Measurements from ENCODE around the gene DNASE2B.
A peak's percentile ranks its signal among the peaks of the same experiment; 100 is the strongest.
"Not testable (repeated sequence)": the region's sequence is repeated elsewhere in the genome, so short reads cannot be mapped to it uniquely, and the experiment has no call there.

Gene DNASE2B

DNA sequence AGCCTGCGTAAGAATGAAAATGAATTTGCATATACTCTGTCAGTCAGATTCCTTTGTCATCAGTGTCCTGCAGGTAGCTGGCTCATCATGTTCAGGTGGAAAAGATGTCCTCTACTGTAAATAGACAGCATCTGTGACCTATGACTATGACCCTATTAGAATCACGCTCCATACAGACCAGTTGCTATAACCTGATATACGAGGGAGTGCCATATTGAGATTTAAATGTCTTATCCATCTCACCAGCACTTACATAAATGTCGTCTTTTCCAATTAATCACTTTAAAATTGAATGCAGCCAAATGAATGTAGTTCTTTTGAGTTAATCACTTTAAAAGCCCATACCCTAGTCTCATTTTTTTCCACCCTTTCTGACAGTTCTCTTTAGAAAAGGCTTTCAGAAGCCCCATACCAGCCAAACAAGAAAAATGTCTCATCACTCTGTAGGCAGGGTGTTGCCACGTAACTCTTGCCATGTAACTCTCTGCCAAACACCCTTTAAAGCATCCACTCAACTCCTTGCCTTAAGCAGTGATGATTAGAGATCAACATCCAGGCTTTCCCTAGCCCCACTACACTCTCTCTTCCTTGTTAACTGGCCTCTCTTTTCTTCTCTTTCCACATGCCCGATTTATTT is 26.3 kb downstream of the DNASE2B start:
- DNase-seq: no peak

DNA sequence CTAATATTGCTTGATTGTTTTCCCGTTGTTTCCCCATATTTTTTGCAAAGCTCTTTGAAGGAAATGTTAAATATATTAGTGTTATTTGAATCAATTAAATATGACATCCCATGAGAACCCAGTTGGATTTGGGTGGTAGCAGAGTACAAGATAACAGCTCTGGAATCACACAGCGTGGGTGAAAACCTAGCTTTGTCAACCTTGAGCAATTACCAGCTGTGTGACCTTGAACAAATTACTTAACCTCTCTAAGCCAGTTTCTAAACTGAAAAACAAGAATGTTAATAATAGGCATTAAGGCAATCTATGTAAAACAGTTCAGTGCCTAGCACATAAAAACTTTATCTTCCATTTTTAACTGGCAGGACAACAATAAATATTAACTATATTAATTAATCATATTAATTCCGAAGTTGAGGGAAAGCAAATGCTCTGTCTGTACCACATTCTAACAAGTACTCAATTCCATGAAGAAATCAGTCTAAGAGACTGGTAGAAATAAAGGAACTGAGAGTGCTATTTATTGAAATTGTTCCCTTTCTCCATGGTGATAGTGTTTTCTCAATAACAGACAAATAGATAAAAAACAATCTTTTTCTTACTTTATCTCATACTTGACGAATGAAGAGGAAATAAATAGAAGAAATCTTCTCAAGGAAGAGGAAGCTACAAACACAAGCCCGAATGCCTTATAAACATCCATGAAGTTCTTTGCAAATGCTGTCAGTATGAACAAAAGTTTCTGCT is 27.0 kb downstream of the DNASE2B start:
- no peak for DNase-seq

DNA sequence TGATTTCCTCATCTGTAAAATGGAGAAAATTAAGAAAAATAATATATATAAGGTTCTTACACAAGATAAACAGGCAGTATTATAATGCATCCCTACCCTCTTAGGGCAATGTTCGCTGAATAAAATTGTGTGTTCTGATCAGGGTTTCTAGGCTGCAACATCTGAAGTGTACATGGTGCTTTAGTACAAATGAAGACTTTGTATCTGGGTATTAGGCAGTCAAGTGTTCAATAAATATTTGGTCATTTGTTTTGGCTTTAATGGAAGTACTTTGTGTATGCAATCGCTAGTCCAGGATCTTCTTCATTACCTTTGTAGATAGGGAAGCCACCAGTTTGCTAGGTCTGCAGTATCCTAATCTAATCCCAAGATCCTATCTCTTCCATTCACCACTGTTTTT is 28.1 kb downstream of the DNASE2B start:
- no peak for DNase-seq

DNA sequence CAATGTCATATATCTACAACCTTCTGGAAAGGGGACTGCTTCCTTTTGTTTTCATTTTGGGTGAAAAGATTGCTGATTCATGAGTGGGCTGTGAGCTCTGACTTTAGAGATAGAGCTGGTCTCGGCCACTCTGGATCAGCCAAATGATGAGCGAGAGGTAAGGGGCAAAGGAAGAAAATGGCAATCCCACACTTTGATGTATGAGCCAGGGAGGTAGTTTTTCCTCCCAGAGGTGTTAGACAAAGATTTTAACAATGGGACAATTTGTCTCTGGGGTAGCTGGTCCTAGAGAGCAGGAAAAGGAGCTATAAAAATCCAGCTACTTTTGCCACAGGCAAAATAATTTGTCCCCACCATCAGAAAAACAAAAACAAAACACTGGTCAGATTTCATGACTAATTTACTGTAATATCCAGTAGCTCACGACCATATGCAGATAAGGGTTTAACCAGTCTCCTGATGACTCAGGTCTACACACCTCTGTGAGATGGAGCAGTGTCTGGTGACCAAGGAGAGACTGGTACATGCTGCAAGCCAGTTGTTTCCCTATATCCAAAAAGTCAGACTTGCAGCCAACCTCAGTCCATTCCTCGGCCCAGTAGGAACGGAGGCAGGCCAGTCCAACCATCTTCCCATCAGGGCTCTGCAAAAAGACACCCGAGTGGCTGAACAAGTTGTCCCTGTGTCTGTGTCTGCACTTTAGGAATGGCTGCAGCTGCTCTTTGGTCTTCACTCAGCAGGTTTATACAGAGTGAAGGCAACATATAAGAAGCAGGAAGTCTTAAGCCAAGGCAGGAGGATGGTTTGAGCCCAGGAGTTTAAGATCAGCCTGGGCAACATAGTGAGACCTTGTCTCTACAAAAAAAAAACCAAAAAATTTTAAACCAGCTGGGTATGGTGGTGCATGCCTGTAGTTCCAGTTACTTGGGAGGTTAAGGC is 29.2 kb downstream of the DNASE2B start:
- no peak for DNase-seq

DNA sequence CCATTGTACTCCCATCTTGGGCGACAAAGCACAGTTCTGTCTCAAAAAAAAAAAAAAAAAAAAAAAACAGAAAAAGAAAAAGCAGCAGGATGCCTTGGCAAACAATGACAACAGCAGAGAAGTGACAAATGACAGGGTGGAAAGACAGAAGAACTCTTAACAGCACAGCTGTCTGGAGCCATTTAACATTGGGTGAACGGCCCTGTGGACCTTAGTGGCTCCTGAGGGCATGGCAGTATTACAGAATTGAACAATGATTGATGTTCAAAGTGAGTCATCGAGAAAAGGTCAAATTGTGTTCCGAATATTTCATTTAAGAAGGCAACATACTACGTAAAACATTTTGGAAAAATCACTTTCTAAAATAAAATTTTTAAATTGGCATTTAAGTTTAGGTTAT is 30.0 kb downstream of the DNASE2B start:
- no peak for DNase-seq

- no peak for DNase-seq
Measured at GRCh38 chr1:84429231-84429630, 30.9 kb downstream of the DNASE2B start.

- DNase-seq: no peak
Measured at GRCh38 chr1:84430546-84430945, 32.3 kb downstream of the DNASE2B start.

DNA sequence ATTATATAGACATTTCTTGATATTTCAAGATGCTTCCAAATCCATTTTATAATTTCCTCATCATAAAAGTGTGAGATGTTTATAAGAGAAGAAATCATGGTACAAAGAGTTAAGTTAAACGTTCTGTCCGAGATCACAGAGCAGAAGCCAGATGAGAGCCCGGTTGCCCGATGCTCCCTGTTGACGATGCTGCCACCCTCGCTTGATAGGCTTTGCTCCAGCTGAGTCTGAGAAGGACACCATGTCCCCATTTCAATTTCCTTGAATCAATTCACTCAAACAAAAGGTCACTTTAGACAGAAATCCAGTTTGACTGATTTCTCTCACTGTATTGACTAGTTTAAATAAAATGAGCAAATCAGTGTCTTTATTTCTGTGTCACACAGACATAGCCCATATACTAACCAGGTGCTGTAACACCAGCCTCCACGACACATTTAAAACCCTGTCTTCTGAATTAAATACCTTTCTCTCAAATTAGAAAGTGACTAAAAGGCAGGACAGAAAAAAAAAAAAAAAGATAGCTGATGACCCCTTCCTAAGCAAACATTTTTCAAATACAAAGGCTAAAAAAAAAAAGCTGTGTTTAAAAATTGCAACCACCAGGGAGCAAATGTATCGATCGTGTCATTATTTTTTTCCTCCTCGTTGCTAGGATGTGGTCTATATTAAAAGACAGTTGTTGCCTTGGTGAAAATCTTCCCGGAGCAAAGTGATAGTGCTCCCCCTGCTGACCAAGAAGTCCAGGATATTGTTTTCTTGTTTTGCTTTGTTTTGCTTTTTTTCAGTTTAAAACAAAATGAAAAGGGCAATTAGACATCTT is 35.2 kb downstream of the DNASE2B start:
- DNase-seq: peak; percentile 5 to 82

- no peak for DNase-seq
Measured at GRCh38 chr1:84434081-84434769, 35.9 kb downstream of the DNASE2B start.

DNA sequence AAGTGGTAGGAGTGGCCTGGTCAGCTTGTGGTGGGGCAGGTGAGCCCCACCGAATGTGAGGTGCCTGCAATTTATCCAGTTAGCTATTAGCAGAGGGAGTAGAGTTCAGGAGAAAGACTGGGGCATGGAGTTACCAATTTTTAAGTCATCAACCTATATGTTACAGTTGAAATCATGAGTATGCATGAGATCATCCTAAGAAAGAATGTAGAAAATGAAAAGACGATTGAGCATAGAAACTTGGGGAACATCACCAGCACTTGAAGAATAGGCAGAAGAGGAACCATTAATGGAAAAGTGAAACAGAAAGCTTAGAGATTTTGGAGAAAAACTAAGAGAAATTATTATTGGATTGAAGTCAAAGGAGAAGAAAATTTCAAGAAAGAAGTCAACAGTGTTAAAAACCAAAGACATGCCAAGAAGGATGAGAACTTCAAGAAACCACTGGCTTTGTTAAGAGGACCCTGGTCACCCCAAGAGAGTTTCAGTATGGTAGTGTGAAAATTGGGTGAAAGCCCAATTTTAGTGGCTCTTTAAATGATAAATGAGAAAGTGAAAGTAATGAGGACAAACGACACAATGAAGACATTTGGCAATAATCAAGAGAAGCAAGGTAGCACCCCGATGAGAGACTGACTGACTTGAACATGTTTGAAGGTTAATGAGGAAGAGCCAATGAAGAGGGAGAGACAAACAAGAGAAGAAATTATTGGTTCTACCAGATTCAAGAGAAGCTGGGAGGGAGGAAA is 36.7 kb downstream of the DNASE2B start:
- DNase-seq: no peak

DNA sequence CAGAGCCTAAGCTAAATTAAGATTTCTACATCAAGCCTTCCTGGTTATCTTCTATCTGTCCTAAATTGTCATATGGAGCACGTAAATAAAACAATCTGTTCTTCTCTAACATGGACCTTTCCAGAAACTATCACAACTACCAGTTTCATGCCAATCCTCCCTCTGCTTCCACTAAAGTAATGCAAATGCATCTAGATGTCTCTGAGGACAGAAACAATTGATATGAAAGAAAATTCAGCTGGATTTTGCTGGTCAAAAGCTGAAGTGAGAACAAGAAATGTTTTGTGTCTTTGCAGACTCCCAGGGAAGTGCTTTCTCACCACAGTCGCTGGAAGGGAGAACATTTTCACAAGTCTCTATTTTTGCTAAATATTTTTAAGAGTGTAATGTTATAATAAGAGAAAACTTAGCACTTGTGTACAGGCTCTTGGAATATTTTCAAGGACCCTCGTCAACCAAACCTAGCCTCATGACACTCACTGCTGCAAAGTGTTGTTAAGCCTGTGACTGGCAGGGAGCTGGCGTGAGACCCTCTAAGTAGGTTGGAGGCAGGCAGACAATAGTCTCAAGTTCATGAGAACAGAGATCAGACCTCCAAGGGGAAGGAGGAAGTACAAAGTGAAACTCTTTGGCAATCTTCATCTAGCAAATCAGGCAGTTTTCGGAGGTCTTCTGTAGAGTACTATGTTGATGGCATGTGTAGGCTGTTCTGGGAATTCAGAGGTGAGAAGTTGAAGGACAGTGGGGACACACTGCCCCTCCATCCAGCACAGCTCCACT is 38.8 kb downstream of the DNASE2B start:
- no peak for DNase-seq

- DNase-seq: peak; percentile 4 to 46
Measured at GRCh38 chr1:84442256-84442655, 44.0 kb downstream of the DNASE2B start.

DNA sequence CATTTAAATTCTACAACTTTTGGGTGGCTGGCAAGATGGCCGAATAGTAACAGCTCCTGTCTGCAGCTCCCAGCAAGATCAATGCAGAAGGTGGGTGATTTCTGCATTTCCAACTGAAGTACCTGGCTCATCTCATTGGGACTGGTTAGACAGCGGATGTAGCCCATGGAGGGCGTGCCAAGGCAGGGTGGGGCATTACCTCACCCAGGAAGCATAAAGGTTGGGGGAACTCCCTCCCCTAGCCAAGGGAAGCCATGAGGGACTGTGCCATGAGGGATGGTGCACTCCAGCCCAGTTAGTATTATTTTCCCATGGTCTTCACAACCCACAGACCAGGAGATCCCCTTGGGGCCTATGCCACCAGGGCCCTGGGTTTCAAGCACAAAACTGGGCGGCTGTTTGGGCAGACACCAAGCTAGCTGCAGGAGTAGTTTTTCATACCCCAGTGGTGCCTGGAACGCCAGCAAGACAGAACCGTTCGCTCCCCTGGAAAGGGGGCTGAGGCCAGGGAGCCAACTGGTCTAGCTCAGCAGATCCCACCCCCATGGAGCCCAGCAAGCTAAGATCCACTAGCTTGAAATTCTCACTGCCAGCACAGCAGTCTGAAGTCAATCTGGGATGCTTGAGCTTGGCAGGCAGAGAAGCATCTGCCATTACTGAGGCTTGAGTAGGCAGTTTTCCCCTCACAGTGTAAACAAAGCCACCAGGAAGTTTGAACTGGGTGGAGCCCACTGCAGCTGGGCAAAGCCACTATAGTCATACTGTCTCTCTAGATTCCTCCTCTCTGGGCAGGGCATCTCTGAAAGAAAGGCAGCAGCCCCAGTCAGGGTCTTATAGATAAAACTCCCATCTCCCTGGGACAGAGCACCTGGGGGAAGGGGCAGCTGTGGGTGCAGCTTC is 44.7 kb downstream of the DNASE2B start:
- DNase-seq: not testable (repeated sequence)

GRCh38 chr1:84448704-84449103 is 50.4 kb downstream of the DNASE2B start:
- DNase-seq: not testable (repeated sequence)

DNA sequence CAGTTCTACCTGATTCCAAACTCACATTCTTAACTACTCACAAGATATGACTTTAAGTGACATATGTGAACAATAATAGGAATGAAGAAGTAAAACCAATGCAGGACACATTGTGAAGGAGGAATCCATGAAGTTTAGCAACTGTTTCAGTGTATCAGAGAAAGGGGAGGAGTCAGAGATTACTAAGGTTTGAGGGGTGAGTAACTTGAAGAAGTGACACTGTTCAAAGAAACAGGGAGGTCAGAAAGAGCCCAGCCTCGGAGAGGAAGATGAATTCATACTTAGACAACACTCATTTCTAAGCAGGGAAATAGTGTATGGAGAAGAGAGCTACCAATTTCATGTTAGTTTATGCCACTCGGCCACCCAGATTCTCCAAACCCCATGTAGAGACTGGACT is 52.6 kb downstream of the DNASE2B start:
- DNase-seq: no peak

- no peak for DNase-seq
Measured at GRCh38 chr1:84452436-84452835, 54.2 kb downstream of the DNASE2B start.

- no peak for DNase-seq
Measured at GRCh38 chr1:84462118-84462517, 63.8 kb downstream of the DNASE2B start.

Measured in SW 1271 (cell line).